ENCODE measurements around the gene ABHD16B.
"Not testable (repeated sequence)": the region's sequence is repeated elsewhere in the genome, so short reads cannot be mapped to it uniquely, and the experiment has no call there.

The ABHD16B gene

DNA sequence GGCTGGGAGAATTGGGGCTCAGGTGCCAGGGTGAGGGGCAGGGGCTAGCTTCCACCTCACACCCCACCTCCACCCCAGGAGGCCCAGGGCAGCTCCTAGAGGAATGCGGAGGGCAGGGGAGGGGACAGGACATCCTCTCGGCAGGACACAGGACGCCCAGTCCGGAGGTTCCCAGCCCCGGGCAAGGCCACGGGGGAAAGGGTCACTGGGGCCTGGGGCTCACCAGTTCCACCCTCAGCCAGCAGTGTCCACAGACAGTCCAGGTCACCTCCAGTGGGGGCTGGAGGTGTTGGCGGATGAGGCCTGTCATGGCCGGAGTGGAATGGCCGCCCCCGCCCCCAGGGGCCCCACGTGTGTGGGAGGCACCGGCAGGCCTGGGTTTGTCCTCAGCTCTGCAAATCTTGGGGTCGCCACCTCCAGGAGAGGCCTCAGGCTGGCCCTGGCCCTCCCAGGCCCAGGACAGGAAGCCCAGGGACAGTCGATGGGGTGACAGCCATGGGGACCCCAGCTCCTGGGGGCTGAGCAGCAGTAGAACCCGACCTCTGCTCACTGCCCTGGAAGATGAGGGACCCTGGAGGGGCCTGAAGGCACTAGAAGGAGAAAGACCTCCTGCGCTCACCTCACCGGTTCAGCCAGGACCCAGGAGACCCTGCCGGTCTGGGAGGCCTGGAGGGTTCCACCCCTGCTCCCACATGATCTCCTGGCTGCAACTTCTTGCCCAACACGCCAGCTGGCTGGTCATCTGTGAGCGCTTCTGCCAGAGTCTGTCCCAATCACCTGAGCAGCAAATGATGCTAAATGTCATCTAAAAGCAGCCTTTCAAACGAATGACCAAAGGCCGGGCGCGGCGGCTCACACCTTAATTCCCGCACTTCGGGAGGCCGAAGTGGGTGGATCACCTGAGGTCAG lies 13.0 kb upstream of the ABHD16B start:
- H3K4me1 ChIP-seq (ENCODE audit: insufficient read depth, low read length): peaks cover 17% of the 10 kb centered on the region
- H3K36me3 ChIP-seq (ENCODE audit: insufficient read depth, low read depth, low read length): no peaks in the 10 kb centered on the region
- peak overlapping the region; percentile 14 for H3K27ac ChIP-seq (ENCODE audit: low read length)
- H3K9ac ChIP-seq (ENCODE audit: low read depth, low read length): peak overlapping the region; percentile 42; the same call in 1 of the 2 replicates
- H3K27me3 ChIP-seq (ENCODE audit: insufficient read depth, low read length): no peaks in the 10 kb centered on the region
- 0 out of 2 replicates have a peak overlapping the region, but pooled peaks have one; percentile 56 for H3K4me3 ChIP-seq (ENCODE audit: low read length)
- no peaks in the 10 kb centered on the region for H3K9me3 ChIP-seq (ENCODE audit: insufficient read depth, low read depth, low read length)

DNA sequence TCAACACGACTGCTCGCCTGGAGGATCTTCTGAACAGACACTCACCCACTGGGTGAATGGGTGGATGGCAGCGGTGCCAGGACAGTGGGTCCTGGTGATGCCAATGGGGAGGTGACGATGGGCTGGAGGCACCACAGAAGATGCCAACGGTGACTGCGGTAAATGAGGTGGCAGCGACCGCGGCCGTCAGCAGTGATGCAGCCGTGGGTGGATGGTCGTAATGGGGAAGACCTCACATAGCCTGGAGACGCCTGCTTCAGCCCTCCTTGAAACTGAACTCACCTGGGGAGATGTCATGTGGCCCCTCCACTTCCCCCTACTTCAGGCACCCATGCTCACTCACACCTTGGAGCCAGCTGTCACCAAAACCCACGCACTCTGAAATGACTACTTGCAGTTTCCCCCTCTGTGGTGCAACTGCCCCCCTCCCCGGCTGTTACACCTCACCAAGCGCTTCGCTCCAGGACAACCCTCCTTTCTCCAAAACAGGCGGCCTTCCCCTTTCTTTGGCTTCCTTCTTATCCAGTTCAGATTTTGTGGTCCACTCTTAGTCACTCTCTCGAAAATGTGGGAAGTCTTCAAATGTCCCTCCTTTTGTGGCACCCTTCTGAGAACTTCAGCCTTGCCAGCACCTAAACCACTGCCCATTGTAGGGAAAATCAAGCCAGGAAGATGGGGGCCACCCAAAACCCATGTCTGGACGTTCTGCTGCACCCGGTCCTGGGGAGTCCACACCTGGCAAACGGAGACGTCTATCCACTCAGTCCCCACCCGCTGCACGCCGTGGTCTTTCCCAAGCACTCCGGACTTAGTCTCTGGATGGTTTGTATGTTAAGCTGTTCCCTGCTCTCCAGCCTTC lies 10.4 kb upstream of the ABHD16B start:
- Histone ChIP-seq H3K9ac (ENCODE audit: low read depth, low read length) (no peak overlapping the region), H3K36me3 (ENCODE audit: insufficient read depth, low read depth, low read length) (no peaks in the 10 kb centered on the region), H3K9me3 (ENCODE audit: insufficient read depth, low read depth, low read length) (no peaks in the 10 kb centered on the region), H3K4me3 (ENCODE audit: low read length) (no peak overlapping the region), H3K27me3 (ENCODE audit: insufficient read depth, low read length) (no peaks in the 10 kb centered on the region; the same call in 1 of the 2 replicates), H3K4me1 (ENCODE audit: insufficient read depth, low read length) (peaks cover 25% of the 10 kb centered on the region), H3K27ac (ENCODE audit: low read length) (no peak overlapping the region)

DNA sequence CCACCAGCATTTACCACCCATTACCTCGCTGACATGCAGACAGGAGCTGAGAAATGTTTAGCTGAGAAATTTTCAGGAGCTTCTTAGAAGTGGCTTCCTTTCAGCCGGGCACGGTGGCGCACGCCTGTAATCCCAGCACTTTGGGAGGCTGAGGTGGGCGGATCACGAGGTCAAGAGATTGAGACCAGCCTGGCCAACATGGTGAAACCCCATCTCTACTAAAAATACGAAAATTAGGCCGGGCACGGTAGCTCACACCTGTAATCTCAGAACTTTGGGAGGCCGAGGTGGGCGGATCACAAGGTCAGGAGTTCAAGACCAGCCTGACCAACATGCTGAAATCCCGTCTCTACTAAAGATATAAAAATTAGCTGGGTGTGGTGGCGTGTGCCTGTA lies 9.8 kb upstream of the ABHD16B start:
- H3K9me3 ChIP-seq (ENCODE audit: insufficient read depth, low read depth, low read length); H3K4me3 ChIP-seq (ENCODE audit: low read length); H3K27ac ChIP-seq (ENCODE audit: low read length); H3K9ac ChIP-seq (ENCODE audit: low read depth, low read length); H3K27me3 ChIP-seq (ENCODE audit: insufficient read depth, low read length); H3K36me3 ChIP-seq (ENCODE audit: insufficient read depth, low read depth, low read length): not testable (repeated sequence)
- peaks cover 26% of the 10 kb centered on the region for H3K4me1 ChIP-seq (ENCODE audit: insufficient read depth, low read length)

DNA sequence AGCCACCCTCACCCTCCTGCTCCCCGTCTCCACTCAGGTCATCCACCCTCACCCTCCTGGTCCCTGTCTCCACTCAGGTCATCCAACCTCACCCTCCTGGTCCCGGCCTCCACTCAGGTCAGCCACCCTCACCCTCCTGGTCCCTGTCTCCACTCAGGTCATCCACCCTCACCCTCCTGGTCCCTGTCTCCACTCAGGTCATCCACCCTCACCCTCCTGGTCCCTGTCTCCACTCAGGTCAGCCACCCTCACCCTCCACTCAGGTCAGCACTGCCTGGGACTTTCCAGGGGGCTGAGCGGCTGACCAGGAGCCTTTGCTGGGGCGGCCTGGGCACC lies 7.6 kb upstream of the ABHD16B start:
- not testable (repeated sequence) for H3K9me3 ChIP-seq (ENCODE audit: insufficient read depth, low read depth, low read length); H3K9ac ChIP-seq (ENCODE audit: low read depth, low read length); H3K36me3 ChIP-seq (ENCODE audit: insufficient read depth, low read depth, low read length); H3K27me3 ChIP-seq (ENCODE audit: insufficient read depth, low read length); H3K4me3 ChIP-seq (ENCODE audit: low read length)
- H3K27ac ChIP-seq (ENCODE audit: low read length): peak overlapping the region; percentile 17
- peaks cover 21% of the 10 kb centered on the region; the same call in 1 of the 2 replicates for H3K4me1 ChIP-seq (ENCODE audit: insufficient read depth, low read length)

DNA sequence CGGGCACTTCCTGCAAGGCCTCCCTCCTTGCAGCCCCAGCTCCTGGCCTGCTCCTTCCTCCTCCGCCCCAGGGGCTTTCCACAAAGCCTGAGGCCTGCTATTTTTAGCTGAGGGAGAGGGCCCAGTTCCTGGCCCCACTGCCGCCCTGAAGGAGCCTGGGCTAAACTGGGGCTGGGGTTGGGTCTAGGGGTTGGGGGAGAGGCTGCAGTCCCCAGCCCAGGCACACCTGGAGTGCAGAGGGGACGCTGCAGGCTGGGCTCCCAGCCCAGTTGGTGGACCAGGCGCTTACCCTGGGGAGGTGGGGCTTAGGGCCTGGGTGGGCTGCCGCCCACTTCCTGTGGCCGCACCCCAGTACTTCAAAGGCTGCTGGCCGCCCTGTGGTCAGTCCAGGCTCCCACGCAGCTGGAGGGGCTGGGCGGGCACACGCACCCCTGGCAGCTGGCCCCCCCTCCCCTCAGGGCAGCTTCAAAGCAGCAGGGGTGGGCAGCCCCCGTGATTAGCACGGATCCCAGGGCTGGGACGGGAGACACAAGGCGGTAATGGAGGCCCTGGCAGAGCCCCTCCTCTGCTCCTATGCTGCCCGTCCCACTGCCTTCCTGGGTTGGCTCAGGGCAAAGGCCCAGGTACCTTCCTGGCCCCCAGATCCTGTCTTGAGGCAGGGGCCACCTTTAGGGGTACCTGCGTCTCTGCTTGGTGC lies 7.1 kb upstream of the ABHD16B start:
- Histone ChIP-seq H3K27ac (ENCODE audit: low read length) (peak overlapping the region; percentile 17), H3K36me3 (ENCODE audit: insufficient read depth, low read depth, low read length) (no peaks in the 10 kb centered on the region), H3K9me3 (ENCODE audit: insufficient read depth, low read depth, low read length) (no peaks in the 10 kb centered on the region), H3K27me3 (ENCODE audit: insufficient read depth, low read length) (no peaks in the 10 kb centered on the region; the same call in 1 of the 2 replicates), H3K4me3 (ENCODE audit: low read length) (no peak overlapping the region), H3K9ac (ENCODE audit: low read depth, low read length) (peak overlapping the region; percentile 41), H3K4me1 (ENCODE audit: insufficient read depth, low read length) (peaks cover 26% of the 10 kb centered on the region)

DNA sequence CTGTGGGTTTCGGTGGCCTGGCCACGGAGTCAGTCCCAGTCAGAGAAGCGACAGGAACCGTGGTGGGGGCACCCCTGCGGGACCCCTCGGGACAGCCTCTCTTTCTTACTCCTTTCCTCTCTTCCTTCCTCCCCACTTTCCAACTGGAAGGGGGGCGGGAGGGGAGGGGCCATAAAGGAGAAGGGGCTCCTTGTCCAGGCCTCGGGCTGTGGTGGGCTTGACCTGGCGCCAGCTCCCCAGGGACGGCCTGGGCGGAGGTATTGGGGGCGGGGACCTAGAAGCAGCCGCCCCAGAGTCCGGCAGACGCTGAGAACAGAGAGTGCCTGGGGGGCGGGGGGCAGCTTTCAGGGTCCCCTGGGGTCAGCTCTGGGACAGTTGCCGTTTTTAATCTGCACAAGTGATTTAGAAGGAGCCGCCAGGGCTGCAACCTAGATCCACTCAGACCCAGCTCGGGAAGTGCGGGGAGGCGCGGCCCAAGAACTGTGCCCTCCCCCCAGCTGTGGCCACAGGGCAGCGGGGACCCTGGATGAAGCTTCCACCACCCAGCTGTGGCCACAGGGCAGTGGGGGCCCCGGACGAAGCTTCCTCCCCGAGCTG lies 6.4 kb upstream of the ABHD16B start:
- peak overlapping the region; percentile 41 for H3K9ac ChIP-seq (ENCODE audit: low read depth, low read length)

DNA sequence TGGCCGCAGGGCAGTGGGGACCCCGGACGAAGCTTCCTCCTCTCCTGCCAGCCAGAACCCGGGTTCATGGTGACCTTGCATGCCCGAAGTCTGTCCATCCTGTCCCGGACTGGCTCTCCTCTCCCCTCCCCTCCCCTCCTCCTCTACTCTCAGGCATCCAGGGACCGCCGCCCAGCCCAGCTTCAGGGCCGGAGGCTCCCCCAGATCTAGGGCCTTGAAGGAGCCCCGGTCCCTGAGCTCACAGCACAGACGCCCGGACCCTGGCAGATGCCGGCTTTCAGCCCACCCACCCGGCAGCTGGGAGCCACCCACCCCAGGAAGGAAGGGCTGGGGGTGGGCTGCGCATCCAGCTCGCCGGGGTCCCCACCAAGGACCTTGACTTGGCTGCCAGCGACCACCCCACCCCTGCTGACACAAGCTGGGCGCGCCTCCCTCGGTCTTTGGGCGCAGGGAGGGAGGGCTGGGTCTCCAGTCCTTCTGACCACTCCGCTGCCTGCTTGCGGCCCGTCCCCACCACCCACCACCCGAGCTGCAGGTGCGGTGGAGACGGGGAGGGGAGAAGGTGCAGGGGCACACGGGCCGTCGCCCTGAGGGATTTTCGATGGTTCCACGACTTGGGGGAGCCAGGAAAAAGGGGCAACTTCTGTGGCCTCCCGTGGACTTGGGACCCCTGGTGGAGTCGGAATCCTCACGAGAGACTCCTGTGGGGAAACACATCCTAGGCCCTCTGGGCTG lies 5.8 kb upstream of the ABHD16B start:
- Histone ChIP-seq H3K4me3 (ENCODE audit: low read length) (peak overlapping the region; percentile 50; the same call in 1 of the 2 replicates), H3K27me3 (ENCODE audit: insufficient read depth, low read length) (no peaks in the 10 kb centered on the region; the same call in 1 of the 2 replicates), H3K36me3 (ENCODE audit: insufficient read depth, low read depth, low read length) (no peaks in the 10 kb centered on the region), H3K27ac (ENCODE audit: low read length) (no peak overlapping the region), H3K4me1 (ENCODE audit: insufficient read depth, low read length) (peaks cover 33% of the 10 kb centered on the region), H3K9me3 (ENCODE audit: insufficient read depth, low read depth, low read length) (no peaks in the 10 kb centered on the region), H3K9ac (ENCODE audit: low read depth, low read length) (peak overlapping the region; percentile 34; the same call in 1 of the 2 replicates)

More for the DNA sequence above, 6.4 kb upstream of the ABHD16B start:
- Histone ChIP-seq H3K9me3 (ENCODE audit: insufficient read depth, low read depth, low read length) (no peaks in the 10 kb centered on the region), H3K27ac (ENCODE audit: low read length) (no peak overlapping the region), H3K4me3 (ENCODE audit: low read length) (peak overlapping the region; percentile 40; the same call in 1 of the 2 replicates), H3K27me3 (ENCODE audit: insufficient read depth, low read length) (no peaks in the 10 kb centered on the region; the same call in 1 of the 2 replicates), H3K4me1 (ENCODE audit: insufficient read depth, low read length) (peaks cover 30% of the 10 kb centered on the region), H3K36me3 (ENCODE audit: insufficient read depth, low read depth, low read length) (no peaks in the 10 kb centered on the region)

DNA sequence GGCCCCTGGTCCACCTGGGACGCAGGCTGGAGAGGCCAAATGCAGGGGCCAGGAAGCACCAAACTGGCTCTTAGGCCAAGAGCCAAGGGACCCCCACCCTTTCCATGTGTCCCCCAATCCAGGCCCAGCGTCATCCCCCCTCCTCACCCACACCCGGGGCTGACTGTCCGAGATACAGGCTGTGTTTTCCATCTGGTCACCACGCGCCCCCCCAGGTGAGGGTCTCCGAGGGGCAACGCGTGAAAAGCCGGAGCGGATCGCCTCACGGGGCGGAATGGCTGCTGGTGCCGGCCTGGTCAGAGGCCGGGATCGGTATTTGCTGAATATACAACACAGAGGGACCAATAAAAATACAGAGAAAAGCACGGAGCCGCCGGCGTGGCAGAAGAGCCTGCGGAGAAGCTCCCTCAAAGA lies 5.2 kb upstream of the ABHD16B start:
- H3K36me3 ChIP-seq (ENCODE audit: insufficient read depth, low read depth, low read length): no peaks in the 10 kb centered on the region
- peak overlapping the region; percentile 50; the same call in 1 of the 2 replicates for H3K4me3 ChIP-seq (ENCODE audit: low read length)
- H3K9ac ChIP-seq (ENCODE audit: low read depth, low read length): peak overlapping the region; percentile 34; the same call in 1 of the 2 replicates
- peaks cover 33% of the 10 kb centered on the region for H3K4me1 ChIP-seq (ENCODE audit: insufficient read depth, low read length)
- no peak overlapping the region for H3K27ac ChIP-seq (ENCODE audit: low read length)
- no peaks in the 10 kb centered on the region for H3K9me3 ChIP-seq (ENCODE audit: insufficient read depth, low read depth, low read length)
- no peaks in the 10 kb centered on the region; the same call in 1 of the 2 replicates for H3K27me3 ChIP-seq (ENCODE audit: insufficient read depth, low read length)

DNA sequence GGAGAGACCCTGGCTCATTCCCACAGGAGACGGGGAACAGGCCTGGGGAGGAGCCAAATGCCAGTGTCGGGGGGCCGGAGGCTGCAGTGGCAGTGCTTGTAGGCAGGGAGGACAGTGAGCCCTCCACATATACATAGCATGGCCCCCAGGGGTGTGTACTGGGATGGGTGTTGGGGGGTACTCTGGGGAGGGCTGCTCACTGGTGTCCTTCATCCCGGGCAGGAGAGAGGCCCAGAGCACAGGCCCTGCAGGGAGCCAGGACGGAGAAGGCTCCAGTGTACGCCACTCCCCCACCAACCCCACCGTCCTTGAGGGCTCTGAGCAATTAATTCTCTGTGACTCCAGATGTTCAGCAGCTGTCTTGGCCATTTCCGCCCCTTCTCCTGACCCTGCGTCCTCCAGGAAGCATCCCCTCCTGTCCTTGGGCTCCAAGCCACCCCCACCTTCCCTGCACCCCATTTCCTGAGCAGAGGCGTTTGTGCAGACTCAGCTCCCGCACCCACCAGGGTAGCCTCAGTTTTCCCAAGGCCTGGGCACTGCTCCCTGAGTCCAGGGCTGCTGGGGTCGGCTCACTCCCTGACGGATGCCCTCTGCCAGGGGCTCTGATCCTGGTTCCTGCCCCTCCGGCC lies 3.4 kb upstream of the ABHD16B start:
- peak overlapping the region; percentile 58 for H3K27ac ChIP-seq (ENCODE audit: low read length)
- H3K4me3 ChIP-seq (ENCODE audit: low read length): peak overlapping the region; percentile 44; the same call in 1 of the 2 replicates
- peaks cover 33% of the 10 kb centered on the region for H3K4me1 ChIP-seq (ENCODE audit: insufficient read depth, low read length)
- peak overlapping the region; percentile 62; the same call in 1 of the 2 replicates for H3K9ac ChIP-seq (ENCODE audit: low read depth, low read length)
- no peaks in the 10 kb centered on the region for H3K9me3 ChIP-seq (ENCODE audit: insufficient read depth, low read depth, low read length)
- no peaks in the 10 kb centered on the region; the same call in 1 of the 2 replicates for H3K27me3 ChIP-seq (ENCODE audit: insufficient read depth, low read length)
- 0 out of 2 replicates have a peak, but pooled peaks cover 8% of the 10 kb centered on the region for H3K36me3 ChIP-seq (ENCODE audit: insufficient read depth, low read depth, low read length)
